GM18499 (cell line): ENCODE results near the gene GSTM3.
A peak's percentile ranks its signal among the peaks of the same experiment; 100 is the strongest.
"Not testable (repeated sequence)": the region's sequence is repeated elsewhere in the genome, so short reads cannot be mapped to it uniquely, and the experiment has no call there.

Source experiments
- ATAC-seq: cut with Tn5 transposase; IDR thresholded peaks from one replicate; pipeline ENCODE4 v1.9.1; 2021; ENCODE audit warnings: moderate number of reproducible peaks; ENCODE audit not compliant: insufficient read depth, unreplicated experiment

The GSTM3 gene

GRCh38 chr1:109708949-109709348 is 31.9 kb downstream of the GSTM3 start:
- not testable (repeated sequence) for ATAC-seq

GRCh38 chr1:109705411-109705810 is 35.4 kb downstream of the GSTM3 start:
- no peak for ATAC-seq

- ATAC-seq: no peak
Measured at GRCh38 chr1:109704173-109704572, 36.7 kb downstream of the GSTM3 start.

GRCh38 chr1:109702940-109703339 is 37.9 kb downstream of the GSTM3 start:
- ATAC-seq: not testable (repeated sequence)

- not testable (repeated sequence) for ATAC-seq
Measured at GRCh38 chr1:109697861-109698260, 43.0 kb downstream of the GSTM3 start.

- no peak for ATAC-seq
Measured at GRCh38 chr1:109697066-109697465, 43.8 kb downstream of the GSTM3 start.

- ATAC-seq: not testable (repeated sequence)
Measured at GRCh38 chr1:109695138-109695537, 45.7 kb downstream of the GSTM3 start.

GRCh38 chr1:109694400-109694799 is 46.4 kb downstream of the GSTM3 start:
- not testable (repeated sequence) for ATAC-seq

- ATAC-seq: no peak
Measured at GRCh38 chr1:109691759-109692158, 49.1 kb downstream of the GSTM3 start.

GRCh38 chr1:109689844-109690405 is 50.9 kb downstream of the GSTM3 start:
- ATAC-seq: no peak

GRCh38 chr1:109687641-109688499 is 53.0 kb downstream of the GSTM3 start, which contains the start of gene GSTM1:
Gene GSTM1 (plus strand): TSS chr1:109687817. CDS start chr1:109687874, 57 bp downstream.
- ATAC-seq: peak; percentile 73

GRCh38 chr1:109687109-109687508 is 53.7 kb downstream of the GSTM3 start:
- ATAC-seq: not testable (repeated sequence)

GRCh38 chr1:109685890-109686289 is 54.9 kb downstream of the GSTM3 start:
- not testable (repeated sequence) for ATAC-seq

- not testable (repeated sequence) for ATAC-seq
Measured at GRCh38 chr1:109685399-109685798, 55.4 kb downstream of the GSTM3 start.

GRCh38 chr1:109684777-109685176 is 56.1 kb downstream of the GSTM3 start:
- not testable (repeated sequence) for ATAC-seq
